RWPE1 (cell line): Measurements from ENCODE around the gene OSGIN1.

Experiments
- CTCF ChIA-PET: fragments of 350-600 bp; sonication (Branson Sonifier 250); formaldehyde crosslinking; extraction: SDS; loops from one replicate; lab custom pipeline; 2021; lab: Yijun Ruan, JAX
- POLR2A ChIA-PET: fragments of 400-600 bp; formaldehyde crosslinking; extraction: SDS; loops from one replicate; lab custom pipeline; 2020; ENCODE audit warnings: antibody characterized with exemption; ENCODE audit not compliant: low non-redundant PET; lab: Yijun Ruan, JAX
- DNase-seq: peaks from one replicate; pipeline ENCODE4 v3.0.0; 2012; ENCODE audit warnings: low spot score
- H3K27ac ChIP-seq: fragments of 450-650 bp; 2 replicates; pipeline ENCODE4 v1.5.1; 2017
- TF ChIP-seq, protein P1 (sequence below): fragments of 450-650 bp; conservative IDR thresholded peaks from 2 replicates; pipeline ENCODE4 v1.5.1; 2017; ENCODE audit warnings: low read depth, mild to moderate bottlenecking

OSGIN1 gene

DNA sequence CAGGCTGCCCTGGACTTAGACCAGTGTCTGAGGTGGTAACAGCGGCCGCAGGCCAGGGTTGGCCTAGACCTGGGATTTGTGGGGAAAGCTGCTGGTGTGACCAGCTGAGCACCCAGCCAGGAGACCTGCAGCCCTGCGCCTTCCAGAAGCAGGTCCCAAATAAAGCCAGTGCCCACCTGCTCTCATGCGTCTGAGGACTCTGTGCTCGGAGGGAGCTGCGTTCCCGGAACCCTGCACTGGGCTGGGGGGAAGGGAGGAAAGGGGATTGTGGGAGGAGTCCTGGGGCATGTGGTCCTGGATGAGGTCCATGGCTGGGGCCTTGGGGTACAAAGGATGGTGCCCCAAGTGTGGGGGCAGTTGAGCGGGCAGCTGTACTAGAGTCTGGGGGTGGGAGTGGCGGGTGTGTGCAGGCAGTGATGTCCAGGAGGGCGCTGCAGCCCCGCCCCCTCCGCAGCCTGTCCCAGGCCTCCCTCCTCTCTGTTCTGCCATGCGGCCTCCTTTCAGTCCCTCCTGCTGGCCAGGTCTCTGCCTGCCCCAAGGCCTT lies 13.2 kb downstream of the OSGIN1 start:
- no peak for DNase-seq
- H3K27ac ChIP-seq = no peak overlapping the region
- TF ChIP-seq, protein P1, sequence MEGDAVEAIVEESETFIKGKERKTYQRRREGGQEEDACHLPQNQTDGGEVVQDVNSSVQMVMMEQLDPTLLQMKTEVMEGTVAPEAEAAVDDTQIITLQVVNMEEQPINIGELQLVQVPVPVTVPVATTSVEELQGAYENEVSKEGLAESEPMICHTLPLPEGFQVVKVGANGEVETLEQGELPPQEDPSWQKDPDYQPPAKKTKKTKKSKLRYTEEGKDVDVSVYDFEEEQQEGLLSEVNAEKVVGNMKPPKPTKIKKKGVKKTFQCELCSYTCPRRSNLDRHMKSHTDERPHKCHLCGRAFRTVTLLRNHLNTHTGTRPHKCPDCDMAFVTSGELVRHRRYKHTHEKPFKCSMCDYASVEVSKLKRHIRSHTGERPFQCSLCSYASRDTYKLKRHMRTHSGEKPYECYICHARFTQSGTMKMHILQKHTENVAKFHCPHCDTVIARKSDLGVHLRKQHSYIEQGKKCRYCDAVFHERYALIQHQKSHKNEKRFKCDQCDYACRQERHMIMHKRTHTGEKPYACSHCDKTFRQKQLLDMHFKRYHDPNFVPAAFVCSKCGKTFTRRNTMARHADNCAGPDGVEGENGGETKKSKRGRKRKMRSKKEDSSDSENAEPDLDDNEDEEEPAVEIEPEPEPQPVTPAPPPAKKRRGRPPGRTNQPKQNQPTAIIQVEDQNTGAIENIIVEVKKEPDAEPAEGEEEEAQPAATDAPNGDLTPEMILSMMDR = no peak
- ChIA-PET CTCF (interaction anchor here (1.0 to 1.2 kb wide), 2 partner anchors 8 to 99 kb away, joined by 3 to 6 read pairs; no protein-coding TSS in a partner anchor), POLR2A (no interaction called here)

DNA sequence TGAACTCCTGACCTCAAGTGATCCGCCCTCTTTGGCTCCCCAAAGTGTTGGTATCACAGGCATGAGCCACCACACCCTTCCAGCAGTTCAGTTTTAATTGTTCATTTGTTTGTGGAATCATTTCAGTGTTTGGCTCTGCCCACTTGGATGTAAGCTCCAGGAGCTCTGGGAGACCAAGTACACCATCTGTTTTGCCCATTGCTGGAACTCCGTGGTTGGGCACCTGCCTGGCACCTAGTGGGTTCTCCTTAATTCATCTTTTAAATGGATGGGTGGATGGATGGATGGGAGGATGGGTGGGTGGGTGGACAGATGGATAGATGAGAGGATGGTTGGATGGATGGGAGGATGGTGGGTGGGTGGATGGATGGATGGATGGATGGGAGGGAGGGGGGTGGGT lies 14.1 kb downstream of the OSGIN1 start:
- TF ChIP-seq, protein P1 = no peak
- no peak for DNase-seq
- ChIA-PET POLR2A (interaction anchor here (0.7 kb wide), 1 partner anchor 121 kb away, joined by 4 read pairs; no protein-coding TSS in a partner anchor), CTCF (interaction anchor here (1.2 kb wide), 1 partner anchor 98 kb away, joined by 6 read pairs; no protein-coding TSS in a partner anchor)
- no peak overlapping the region for H3K27ac ChIP-seq

DNA sequence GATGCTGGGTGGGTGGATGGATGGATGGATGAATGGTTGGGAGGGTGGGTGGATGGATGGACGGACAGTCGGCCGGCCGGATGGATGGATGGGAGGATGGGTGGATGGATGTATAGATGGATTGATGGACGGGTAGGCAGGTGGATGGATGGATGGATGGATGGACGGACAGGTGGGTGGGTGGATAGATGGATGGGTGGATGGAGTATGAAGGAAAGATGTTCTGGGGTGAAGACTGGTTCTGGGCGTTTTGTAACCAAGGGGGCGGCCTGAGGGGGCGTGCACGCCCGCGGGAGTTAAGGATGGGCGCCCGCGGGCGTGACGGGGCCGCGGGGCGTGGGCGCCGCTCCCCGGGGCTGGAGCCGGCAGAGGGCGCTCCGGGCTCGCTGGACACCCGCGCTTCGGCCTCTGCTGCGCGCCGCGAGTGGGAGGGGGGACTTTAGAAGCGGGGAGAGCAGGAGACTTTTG lies 14.8 kb downstream of the OSGIN1 start, which contains the start of gene NECAB2:
Gene NECAB2 (plus strand): TSS at position 407 of the 468 bp plus-strand sequence. CDS start 405 bp downstream, outside the sequence.
- POLR2A ChIA-PET = no interaction called here
- CTCF ChIA-PET = no interaction called here
- TF ChIP-seq, protein P1 = peak; percentile 81
- no peak within 1 kb of the TSS for H3K27ac ChIP-seq
- peak; percentile 56 for DNase-seq

DNA sequence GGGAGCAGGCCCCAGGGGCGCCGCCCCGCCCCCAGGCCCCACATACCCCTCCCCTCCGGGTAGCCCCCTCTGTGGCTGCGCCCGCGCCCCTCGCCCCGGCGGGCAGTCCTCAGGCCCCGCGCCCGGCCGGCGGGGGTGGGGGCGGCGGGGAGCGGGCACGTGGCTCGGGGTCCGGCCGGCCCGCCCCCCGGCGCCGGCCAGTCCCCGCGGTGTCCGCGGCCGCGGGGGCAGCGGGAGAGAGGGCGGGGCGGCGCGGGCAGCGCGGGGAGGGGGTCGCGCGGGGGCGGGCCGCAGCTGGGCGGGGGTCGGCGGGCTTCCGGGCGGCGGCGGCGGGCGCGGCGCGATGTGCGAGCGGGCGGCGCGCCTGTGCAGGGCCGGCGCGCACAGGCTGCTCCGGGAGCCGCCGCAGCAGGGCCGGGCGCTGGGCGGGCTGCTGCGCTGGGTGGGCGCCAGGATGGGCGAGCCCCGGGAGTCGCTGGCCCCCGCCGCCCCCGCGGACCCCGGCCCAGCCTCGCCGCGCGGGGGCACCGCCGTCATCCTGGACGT lies 15.3 kb downstream of the OSGIN1 start:
- ChIA-PET CTCF (interaction anchor here (2.0 kb wide), 1 partner anchor 98 kb away, joined by 9 read pairs; no protein-coding TSS in a partner anchor), POLR2A (no interaction called here)
- no peak overlapping the region for H3K27ac ChIP-seq
- TF ChIP-seq, protein P1 = peak; percentile 17; the same call in 1 of the 2 replicates
- no peak for DNase-seq

DNA sequence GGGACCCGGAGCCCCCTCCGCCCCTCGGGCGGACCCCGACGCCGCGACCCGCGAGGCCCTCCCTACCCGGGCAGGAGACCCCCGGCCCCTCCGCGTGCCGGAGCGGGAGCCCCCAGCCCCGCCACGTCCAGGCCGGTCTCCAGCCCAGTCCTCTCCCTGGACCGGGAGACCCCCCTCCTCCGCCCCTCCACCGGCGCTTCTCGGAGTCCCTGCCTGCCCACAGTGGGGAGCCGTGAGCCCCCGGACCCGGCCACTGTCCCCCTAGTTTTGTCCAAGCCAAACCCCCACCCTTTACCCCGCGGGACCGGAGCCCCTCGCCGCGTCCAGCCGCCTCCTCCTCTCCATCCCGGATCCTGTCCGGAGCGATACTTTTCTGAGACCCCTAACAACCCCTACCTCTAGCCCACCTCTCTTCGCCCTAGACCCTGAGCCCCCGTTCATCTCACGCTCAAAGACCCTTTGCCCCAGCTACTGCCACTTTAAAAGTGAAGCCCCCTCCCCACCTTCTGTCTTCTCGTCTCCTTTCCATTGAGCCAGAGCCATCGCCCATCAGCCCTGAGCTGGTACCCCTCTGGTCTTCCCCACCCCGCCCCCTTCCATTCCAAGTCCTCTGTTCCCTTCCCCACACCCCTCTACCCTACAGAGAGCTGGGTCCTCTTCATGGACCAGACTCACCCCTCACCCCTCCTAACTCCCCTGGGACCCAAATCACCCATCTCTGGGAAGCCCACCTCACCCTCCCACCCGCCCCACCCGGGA lies 16.0 kb downstream of the OSGIN1 start:
- ChIA-PET CTCF (interaction anchor here (0.9 to 2.0 kb wide), 3 partner anchors 13 to 97 kb away, joined by 3 to 9 read pairs (median 4); no protein-coding TSS in a partner anchor), POLR2A (no interaction called here)
- TF ChIP-seq, protein P1 = no peak
- H3K27ac ChIP-seq = no peak overlapping the region
- no peak for DNase-seq
